Fibroblast of pulmonary artery (primary cell): ENCODE data around the gene SMARCAL1.

Source experiments
- DNase-seq: peaks from one replicate; pipeline ENCODE4 v3.0.0-alpha.2; 2010; ENCODE audit warnings: low read depth
- H3K4me3 ChIP-seq: replicated peaks from 2 replicates; pipeline ENCODE4 v1.5.1; 2011; ENCODE audit warnings: low read depth, mild to moderate bottlenecking, control low read depth, low read length, moderate library complexity
- CTCF ChIP-seq: IDR thresholded peaks from 2 replicates; pipeline ENCODE4 v1.5.1; 2011; ENCODE audit warnings: mild to moderate bottlenecking, control low read depth, low read length, inconsistent platforms; ENCODE audit errors: missing control alignments

Gene SMARCAL1

GRCh38 chr2:216385478-216385877 lies 26.8 kb upstream of the SMARCAL1 start:
- H3K4me3 ChIP-seq = no peak overlapping the region
- TF ChIP-seq CTCF = no peak
- no peak for DNase-seq

GRCh38 chr2:216387262-216387661 lies 25.0 kb upstream of the SMARCAL1 start:
- no peak overlapping the region for H3K4me3 ChIP-seq
- no peak for DNase-seq
- TF ChIP-seq CTCF = no peak

GRCh38 chr2:216388046-216388884 lies 24.0 kb upstream of the SMARCAL1 start:
- no peak for DNase-seq
- TF ChIP-seq CTCF = no peak
- no peak overlapping the region for H3K4me3 ChIP-seq

GRCh38 chr2:216389570-216389969 lies 22.7 kb upstream of the SMARCAL1 start:
- TF ChIP-seq CTCF = no peak
- DNase-seq = peak; percentile 76
- no peak overlapping the region for H3K4me3 ChIP-seq

GRCh38 chr2:216391401-216391800 lies 20.9 kb upstream of the SMARCAL1 start:
- peak; percentile 21 for DNase-seq
- H3K4me3 ChIP-seq = no peak overlapping the region
- TF ChIP-seq CTCF = no peak

- no peak overlapping the region for H3K4me3 ChIP-seq
- DNase-seq = no peak
- no peak for TF ChIP-seq CTCF
Observed at GRCh38 chr2:216392018-216392562, 20.2 kb upstream of the SMARCAL1 start.
